CD4-positive, alpha-beta T cell treated with Interleukin-4 for 1 hour (primary cell): ENCODE results near the gene OPRL1.
"Not testable (repeated sequence)": the region's sequence is repeated elsewhere in the genome, so short reads cannot be mapped to it uniquely, and the experiment has no call there.

Experiments used
- DNase-seq, 2 donors: peaks; one replicate each; pipeline ENCODE4 v3.0.0-alpha.2; 2020 to 2022

OPRL1 gene

GRCh38 chr20:64119681-64120341 is 39.9 kb downstream of the OPRL1 start:
- DNase-seq: no peak

DNA sequence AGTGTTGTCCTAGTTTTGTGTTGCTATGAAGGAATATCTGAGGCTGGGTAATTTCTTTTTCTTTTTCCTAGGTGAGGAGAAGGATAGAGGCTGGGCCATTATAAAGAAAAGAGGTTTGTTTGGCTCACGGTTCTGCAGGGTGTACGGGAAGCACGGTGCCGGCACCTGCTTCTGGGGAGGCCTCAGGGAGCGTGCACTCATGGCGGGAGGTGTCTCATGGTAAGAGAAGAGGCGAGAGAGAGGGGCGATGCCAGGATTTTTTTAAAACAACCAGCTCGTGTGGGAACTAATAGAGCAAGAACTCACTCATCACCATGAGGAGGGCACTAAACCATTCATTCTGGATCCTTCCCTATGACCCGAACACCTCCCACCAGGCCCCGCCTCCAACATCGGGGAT is 41.7 kb downstream of the OPRL1 start:
- DNase-seq: no peak

- not testable (repeated sequence) for DNase-seq
Measured at GRCh38 chr20:64122927-64123326, 43.0 kb downstream of the OPRL1 start.

- DNase-seq: not testable (repeated sequence)
Measured at GRCh38 chr20:64123517-64123916, 43.6 kb downstream of the OPRL1 start.

DNA sequence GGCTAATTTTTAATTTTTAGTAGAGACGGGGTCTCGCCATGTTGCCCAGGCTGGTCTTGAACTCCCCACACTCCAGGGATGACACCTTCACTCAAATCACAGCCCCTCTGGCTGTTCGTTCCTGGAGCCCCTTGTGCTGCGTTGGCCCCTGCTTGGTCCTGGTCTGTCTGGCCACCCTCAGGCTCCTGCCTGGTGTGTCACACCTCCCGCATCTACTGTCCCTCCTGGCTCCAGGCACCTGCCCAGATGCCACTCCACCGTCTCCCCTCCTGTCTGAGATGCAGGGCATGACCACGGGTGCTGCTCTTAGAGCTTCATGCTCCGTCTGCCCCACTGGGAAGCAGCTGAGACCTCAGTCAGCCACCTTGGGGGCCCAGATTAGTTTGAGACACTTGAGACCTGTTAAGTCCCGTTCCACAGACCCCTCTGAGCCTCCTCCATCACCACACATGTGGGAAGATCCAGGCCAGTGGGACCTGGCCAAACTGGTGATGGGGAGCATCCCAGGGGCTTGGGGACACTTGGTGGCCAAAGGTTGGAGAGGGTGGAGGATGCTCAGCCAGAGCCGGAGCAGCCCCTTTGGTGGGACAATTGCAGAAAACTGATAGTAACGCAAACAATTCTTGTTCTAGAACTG is 49.4 kb downstream of the OPRL1 start:
- DNase-seq: no peak

- DNase-seq: no peak
Measured at GRCh38 chr20:64130271-64130670, 50.4 kb downstream of the OPRL1 start.

- no peak for DNase-seq
Measured at GRCh38 chr20:64130876-64131275, 51.0 kb downstream of the OPRL1 start.

DNA sequence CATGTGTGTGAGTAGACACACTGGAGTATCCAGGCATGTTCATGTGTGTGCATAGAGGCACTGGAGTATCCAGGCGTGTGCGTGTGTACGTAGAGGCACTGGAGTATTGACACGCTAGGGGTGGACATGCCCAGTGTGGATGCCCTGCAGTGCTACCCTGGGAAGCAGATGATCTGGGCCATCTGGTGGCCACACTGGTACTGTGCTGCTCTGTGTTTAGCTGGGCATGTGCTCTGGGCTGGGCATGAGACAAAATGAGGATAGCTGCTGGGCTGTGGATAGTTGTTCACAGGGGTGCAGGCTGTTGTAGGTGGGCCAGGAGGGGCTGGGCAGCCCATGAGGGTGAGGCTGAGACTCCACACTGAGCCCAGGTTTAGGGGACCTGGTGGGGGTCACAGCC is 51.5 kb downstream of the OPRL1 start:
- no peak for DNase-seq

DNA sequence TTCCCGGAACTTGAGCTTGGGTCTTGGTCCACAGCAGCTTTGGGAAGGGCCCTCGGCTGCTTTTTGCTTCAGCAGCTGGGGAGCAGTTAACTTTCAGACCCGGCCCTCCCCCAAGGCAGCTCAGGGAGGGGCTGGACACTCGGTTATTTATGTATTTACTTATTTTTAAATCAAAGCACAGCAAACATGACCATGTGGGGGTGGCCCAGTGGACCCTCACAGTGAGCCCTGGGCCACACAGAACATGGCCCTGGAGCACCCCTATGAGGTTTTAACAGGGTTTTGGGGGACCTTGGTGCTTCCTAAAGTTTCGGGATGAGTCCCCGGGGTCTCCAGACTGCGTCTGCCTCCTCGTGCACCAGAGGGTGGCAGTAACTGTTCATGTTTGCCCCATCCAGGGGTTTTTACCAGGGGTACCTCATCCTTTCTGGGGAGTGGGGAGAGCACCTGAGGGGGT is 54.1 kb downstream of the OPRL1 start:
- no peak for DNase-seq

GRCh38 chr20:64134744-64135143 is 54.9 kb downstream of the OPRL1 start:
- DNase-seq: not testable (repeated sequence)

GRCh38 chr20:64136004-64136710 is 56.3 kb downstream of the OPRL1 start:
- no peak for DNase-seq

GRCh38 chr20:64137598-64138031 is 57.7 kb downstream of the OPRL1 start:
- DNase-seq: no peak

GRCh38 chr20:64138276-64138815 is 58.5 kb downstream of the OPRL1 start:
- DNase-seq: no peak

GRCh38 chr20:64139199-64140060 is 59.5 kb downstream of the OPRL1 start:
- no peak for DNase-seq

- DNase-seq: no peak
Measured at GRCh38 chr20:64140061-64140931, 60.4 kb downstream of the OPRL1 start.

GRCh38 chr20:64140956-64141355 is 61.1 kb downstream of the OPRL1 start:
- DNase-seq: no peak

DNA sequence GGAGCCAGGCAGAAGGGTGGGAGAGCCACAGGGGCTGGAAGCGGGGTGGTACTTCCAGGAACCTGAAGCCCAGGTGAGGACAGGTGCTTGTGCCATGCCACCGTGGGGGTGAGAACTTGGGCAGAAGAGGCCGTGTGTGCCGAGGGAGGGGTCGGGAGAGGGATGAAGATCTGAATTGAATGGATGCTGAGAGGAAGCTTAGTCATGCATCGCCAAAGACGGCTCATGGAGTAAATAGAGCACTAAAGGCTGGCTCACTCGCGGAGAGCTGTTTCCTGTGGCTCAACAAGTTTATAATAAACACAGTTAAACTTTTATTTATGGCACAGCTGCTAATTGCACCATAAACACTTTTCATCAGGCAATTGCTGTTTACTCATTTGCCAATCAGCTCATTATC is 62.7 kb downstream of the OPRL1 start:
- no peak for DNase-seq

DNA sequence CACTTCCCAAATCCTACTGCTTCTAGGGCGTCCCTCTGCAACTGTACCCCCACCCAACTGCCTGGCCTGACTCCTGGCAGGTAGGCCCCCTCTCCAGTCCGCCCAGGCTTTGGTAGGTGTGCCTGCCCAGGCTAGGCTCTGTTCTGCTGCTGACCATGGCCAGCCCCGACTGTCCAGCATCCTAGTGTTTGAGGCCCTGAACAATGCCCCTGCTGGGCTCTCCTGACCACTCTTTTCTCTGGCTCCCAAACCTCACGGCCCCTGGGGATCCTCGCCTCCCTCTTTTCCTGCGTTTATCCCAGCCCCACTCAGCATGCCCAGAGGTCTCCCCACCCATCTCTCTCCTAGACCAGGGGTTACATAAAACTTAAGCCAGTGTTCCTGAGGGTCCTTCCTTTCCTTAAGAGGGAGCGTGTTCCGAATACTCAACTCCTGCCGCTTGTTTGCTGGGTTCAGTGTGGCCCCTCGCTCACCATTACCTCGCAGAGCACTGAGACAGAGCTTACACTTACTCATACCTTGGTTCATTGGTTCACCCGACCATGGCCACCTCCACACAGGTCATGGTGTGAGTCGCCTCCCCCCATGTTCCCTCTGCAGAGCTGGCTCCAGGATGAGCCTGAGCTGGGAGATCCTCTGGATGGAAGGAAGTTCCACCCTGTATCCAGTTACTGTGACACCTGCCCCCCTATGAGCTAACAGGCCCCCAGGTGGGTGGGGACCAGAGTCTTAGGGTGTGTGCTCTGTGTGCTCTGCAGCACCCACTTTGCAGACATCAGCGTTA is 63.3 kb downstream of the OPRL1 start:
- no peak for DNase-seq

DNA sequence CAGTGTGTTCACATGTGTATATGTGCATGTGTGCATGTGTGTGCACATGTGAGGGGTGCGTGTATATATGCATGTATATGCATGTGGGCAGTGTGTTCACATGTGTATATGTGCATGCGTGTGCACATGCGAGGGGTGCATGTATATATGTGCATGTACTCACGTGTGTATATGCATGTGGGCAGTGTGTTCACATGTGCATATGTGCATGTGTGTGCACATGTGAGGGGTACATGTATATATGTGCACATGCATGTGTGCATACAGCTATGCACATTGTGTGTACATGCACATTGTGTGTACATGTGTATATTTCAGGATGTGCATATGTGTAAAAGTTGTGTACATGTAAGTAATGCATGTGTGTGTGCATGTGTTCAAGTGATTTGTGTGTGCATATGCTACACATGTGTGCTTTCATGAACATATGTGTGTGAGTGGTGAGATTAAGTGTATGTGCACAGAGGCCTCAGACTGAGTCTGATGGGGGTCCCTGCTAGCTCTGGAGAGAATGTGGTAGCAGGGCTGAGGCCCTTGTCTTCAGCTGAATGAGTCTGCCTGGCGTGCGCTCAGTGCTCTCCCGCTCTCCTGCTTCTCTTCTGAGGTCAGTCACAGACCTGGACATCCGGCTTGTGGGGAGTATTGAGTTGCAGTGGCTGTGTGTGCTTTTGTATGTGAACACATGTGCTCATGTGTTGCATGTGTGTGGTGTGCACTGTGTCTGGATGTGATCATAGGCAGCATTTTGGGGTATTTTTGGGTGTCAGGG is 64.4 kb downstream of the OPRL1 start:
- DNase-seq: peak in 1 of 2 donors; percentile 1
